ENCODE measurements around the gene CERK.

Gene CERK

DNA sequence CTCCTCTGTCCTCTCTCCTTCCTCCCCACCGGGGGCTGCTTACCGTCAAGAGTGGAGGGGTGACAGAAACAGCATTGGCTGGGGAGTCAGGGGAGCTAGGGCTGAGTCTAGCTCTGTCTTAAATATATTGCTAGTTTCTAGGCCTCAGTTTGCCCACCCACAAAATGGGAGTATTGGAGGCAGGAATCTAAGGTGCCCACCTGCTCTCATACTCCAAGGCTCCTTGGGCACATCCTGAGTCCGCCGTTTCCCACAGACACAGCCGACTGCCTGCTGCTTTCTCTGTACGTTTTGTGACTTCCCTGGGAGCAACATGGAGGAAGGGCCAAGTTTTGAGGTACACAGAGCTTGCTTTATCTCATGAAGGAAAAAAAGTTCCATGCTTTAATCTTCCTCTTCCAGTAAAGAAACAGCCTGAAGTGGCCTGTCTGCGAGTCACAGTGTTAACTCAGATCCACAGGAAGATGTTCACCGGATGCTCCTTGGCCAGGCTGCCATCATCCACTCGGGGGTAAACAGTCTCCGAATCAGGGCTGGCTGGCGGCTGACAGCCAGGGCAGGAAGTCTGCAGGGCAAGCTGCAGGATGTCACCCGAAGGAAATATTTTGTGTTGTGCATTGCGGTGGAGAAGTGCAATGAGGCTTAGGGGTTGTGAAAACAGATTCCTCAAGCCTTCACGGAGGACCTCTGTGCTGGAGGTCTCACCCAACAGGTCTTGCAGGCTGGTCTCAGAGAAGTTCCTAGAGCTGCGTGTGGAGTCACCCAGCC, 11.0 kb upstream of the CERK start:
- no peak for FAIRE-seq

GRCh38 chr22:46748206-46748907, 10.3 kb upstream of the CERK start:
- no peak for FAIRE-seq

DNA sequence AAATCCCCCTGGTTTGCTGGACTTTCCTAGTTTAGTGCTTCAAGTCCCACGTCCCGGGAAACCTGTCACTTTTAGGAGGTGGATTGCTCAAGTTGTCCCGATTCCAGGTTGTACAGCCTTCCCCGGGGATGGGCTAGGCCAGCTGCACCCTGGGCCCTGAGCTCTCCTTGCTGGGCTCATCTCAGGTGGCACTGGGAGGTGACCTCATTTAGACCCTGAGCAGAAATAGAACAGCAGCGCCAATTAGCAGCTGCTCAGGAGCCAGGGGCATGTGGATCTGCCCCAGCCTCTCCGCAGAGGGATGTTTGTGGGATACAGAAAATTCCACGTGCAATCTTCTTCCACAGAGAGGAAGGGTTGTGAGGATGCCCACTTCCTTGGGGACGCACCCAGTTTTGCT, 9.6 kb upstream of the CERK start:
- FAIRE-seq, result no peak

DNA sequence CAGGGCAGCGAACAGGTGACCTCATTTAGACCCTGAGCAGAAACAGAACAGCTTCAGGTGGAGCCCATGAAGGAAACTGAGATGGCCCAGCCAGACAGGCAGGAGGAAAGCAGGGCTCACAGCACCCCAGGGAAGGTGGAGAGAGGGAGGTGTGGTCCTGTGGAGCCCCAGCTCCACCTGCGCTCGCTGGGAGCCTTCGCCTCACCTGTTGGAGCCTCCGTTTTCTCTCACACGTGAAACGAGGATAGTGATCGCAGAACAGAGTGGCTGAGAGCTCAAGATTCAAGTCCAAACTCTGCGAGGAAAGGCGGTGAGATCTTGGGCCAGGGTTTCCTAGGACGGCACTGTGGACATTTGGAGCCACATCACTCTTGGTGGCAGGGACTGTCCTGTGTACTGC, 8.6 kb upstream of the CERK start:
- no peak for FAIRE-seq

DNA sequence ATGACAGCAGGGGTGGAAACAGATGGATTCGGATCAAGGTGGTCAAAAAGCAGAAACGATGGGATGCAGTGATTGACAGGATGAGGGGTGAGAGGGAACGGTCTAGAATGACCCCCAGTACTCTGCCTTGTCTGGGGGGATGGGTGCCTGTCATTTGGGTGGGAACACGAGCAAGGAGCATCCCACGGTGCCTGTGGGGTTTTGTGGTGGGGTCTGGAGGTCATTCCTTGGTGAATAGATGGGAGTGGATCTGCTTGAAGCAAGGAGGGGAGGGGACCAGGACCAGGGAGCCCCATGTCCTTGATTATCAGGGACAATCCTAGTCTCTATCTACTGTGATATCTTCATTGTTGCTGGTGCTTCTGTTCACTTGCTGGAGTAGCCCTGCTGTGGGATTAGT, 8.1 kb upstream of the CERK start:
- no peak for FAIRE-seq

GRCh38 chr22:46744581-46744980, 6.5 kb upstream of the CERK start:
- FAIRE-seq, result no peak

GRCh38 chr22:46742576-46743221, 4.6 kb upstream of the CERK start:
- no peak for FAIRE-seq

DNA sequence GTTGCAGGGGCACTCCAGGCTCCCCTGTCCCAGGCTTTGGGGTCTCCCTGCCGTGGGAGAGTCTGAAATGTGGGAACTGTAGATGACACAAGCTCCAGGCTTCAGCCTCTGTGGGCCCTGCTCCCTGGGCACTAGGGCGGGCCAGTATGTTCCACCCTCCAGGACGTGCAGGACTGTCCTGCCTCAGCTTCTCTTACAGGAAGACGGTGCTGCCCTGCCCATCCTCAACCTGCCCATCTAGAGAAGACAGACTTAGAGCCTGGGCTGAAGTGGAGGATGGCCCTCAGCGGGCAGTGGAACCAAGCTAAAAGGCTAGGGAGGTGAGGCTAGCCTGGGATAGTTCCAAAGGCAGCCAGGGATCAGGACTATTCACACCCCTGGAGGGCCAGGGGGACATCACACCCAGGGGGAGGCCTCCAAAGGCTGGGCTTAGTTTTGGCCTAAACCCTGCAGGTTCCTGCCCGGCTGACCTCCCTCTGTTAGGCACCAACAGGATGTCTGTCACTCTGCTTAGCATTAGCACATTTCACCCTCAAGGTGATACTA, 4.0 kb upstream of the CERK start:
- FAIRE-seq, result no peak

- no peak for FAIRE-seq
Measured at GRCh38 chr22:46740910-46741780, 3.1 kb upstream of the CERK start.

GRCh38 chr22:46739094-46739870, 1.2 kb upstream of the CERK start:
- FAIRE-seq, result no peak

DNA sequence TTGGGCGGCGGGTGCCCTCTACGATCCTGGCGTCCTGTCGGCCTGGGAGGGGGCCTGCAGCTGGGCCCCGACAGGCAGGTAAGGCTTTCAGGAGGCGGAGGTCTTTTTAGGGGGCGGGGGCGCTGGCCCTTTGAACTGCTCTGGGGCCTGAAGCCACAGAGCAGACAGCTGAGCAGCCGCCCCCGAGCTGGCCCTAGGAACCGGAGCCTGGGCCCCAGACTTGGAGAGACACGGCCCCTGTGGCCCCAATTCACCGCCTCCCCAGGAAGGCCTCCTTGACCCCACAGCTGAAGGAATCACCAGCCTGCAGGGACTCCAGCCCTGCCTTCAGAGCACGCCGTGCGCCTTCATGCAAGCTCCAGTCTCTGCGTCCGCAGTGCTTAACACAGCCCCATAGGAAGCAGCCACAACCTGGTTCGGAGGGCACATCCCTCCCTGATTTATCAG, 618 bp upstream of the CERK start:
- FAIRE-seq, result no peak

DNA sequence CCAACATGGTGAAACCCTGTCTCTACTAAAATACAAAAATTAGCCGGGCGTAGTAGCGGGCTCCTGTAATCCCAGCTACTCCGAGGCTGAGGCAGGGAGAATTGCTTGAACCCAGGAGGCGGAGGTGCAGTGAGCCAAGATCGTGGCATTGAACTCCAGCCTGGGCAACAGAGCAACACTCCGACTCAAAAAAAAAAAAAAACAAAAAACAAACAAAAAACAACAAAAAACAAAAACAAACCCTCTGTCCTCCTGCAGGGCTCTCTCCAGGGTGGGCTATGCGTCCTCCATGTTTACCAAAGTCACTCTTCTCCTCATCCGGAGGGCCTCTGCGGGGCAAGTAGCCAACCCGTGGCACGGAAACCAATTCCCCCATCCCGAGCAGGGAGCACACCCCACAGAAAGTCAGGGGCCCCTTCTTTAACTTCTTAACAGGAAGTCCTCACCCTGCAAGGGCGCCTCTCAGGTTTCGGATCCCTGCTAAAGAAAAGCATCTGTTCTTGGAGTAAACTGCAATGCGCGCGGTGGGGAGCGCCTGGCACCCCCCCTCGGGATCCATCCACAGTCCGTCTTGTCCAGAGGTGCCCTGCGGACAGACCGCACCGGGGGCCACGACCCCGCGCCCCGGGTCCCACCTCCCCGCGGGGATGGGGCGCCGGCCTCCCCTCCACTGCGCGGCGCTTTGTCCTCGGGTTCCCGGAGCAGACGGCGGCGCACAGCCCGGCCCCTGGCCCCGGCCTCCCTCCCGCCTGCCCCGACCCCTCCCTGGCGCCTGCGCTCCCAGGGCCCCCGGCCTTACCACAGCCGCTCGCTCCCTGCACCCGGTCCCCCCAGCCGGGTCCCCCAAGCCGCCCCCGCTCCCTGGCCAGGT, 712 bp downstream of the CERK start:
- FAIRE-seq, result no peak

GRCh38 chr22:46736705-46737104, 1.3 kb downstream of the CERK start:
- no peak for FAIRE-seq

DNA sequence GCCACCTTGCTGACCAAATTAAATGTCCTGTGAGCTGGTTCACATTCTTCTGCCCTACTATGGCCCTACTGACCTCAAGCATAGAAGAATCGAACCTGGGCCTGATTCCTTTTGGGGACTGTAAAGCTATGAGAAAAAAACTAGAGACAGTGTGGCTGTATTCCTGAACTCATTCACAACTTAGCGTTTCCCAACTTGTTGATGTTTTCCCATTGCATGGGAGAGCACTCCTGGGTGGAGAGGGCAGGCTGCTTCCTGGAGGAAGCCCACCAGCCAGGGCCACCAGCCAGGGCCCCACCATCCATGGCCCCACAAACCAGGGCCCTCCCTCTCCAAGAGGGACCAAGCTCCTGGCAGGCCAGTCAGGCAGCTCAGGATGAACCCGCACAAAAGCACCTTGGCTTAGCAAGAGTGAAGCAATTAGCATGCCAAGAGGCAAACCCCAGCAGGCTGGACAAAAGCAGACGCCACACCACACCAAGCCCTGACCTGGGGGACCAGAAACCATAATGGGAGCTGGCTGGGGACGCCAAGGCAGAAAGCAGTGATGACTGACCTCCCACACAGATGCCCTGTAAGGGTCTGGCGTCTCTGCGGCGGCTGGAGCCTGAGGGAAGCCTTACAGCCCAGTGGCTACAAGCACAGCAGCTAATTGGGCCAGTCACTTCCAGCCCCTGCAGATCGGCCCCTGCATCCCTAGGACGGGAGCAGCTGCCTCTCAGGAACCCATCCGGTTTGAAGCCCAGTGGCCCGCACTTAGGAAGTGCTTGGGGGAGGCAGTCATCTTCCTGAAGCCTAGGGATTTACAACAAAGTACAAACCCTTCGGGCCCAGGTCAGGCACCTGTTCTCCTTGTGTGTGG, 2.1 kb downstream of the CERK start:
- FAIRE-seq, result no peak

DNA sequence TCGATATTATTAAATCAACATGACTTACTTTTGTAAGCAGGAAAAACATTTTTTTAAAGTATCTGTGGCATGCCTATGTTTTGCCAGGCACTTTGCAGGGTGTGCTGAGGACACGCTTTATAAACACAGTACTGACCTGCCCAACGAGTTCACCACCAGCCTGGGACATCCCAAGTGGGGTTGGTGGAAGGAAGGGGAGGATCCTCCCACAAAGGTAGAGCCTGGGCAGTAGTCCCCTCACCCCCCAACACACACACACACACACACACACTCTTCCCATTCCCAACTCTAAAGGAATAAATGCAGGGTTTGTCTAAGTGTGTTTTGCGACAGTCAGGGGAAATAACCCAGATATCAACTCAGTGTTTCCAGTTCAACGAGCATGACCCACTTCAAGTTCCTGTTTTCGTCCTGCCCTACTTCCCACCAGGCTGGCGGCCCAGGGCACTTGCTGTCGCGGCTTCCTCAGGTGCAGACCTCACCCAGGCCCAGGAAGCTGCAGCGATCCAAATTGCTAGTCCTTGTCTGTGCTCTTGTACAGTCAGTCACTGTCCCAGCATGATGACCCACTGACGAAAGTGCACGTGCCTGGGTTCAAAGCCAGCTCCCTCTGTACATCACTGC, 3.1 kb downstream of the CERK start:
- FAIRE-seq, result no peak

DNA sequence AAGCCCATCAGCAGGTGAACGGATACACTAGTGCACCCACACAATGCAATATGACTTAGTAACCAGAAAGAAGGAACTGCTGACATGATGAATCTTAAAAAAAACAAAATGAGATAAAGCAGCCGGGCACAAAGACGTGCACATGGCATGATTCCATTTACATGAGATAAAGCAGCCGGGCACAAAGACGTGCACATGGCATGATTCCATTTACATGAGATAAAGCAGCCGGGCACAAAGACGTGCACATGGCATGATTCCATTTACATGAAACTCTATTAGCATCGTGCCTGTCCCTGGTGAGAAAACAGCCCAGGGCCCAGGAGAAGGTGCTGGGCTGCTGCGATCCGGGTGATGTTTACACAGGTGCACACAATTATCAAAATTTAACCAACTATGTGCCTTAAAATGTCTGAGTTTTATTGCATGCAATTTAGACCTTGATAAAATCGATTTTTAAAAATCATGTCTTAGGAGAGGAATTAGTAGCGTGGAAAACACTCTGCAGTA, 3.8 kb downstream of the CERK start:
- peak; percentile 81 for FAIRE-seq

DNA sequence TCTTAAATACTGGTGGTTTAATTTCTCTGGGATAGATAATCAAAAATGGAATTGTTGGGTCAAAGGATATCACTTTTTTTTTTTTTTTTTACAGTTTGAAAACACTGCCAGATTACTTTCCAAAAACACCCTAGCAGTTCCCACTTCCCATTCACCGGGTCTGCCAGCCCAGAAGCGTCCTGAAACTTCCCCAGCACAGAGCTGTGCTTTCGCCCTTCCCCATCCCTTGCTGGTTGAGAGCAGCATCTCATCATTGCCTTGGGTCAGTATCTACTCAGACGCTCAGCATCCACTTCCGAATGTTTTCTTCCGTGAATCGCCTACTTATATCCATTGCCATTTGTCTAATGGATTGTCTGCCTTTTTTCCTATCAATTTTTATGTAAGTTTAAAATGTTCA, 5.5 kb downstream of the CERK start:
- FAIRE-seq, result no peak

DNA sequence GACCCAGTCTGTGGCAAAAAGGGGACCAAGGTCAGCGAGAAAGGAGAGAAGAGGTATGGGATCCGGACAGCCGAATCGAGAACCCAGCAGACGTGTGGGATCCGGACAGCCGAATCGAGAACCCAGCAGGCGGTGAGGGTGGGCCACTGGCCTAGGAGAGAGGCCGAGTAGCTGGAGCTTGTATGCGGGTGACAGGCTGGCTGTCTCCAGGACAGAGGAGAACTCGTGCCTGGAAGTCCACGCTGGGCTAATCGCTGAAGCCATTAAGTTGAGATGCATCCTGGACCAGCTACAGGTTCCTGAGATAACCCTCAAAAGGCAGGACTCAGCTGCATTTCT, 6.0 kb downstream of the CERK start:
- no peak for FAIRE-seq

Measured in islet of Langerhans (tissue), 1 donor.